ENCODE results near the gene CDC42BPA.

GRCh38 chr1:227325156-227325555 lies 6.9 kb upstream of the CDC42BPA start:
- TF ChIP-seq POLR2A (IDR thresholded peaks at IDR 0.05; ENCODE audit: low read length) = no peak
- TF ChIP-seq CTCF (IDR thresholded peaks at IDR 0.05) = no peak
- no peak for TF ChIP-seq MAX (IDR thresholded peaks at IDR 0.05)
- no peak for TF ChIP-seq REST (IDR thresholded peaks at IDR 0.05)
- no peak for TF ChIP-seq ZFP36 (IDR thresholded peaks at IDR 0.05; ENCODE audit: borderline replicate concordance, partially characterized antibody)
- no peak for TF ChIP-seq ZSCAN20 (CRISPR knock-in tag; IDR thresholded peaks at IDR 0.05)
- no peak for TF ChIP-seq ESRRA (IDR thresholded peaks at IDR 0.05; ENCODE audit: borderline replicate concordance, low read length)
- no peak for TF ChIP-seq RAD21 (conservative IDR thresholded peaks at IDR 0.05 in 1 of 2, IDR thresholded peaks at IDR 0.05 in 1 of 2)
- TF ChIP-seq POLR2AphosphoS2 (conservative IDR thresholded peaks at IDR 0.05; ENCODE audit: low read length) = no peak
- TF ChIP-seq MAZ (IDR thresholded peaks at IDR 0.05; ENCODE audit: borderline replicate concordance, low read depth, low read length) = no peak
- TF ChIP-seq CHD4 (IDR thresholded peaks at IDR 0.05; ENCODE audit: borderline replicate concordance) = no peak
